KBM-7 (cell line): ENCODE data around the gene RNLS.
A peak's percentile ranks its signal among the peaks of the same experiment; 100 is the strongest.
"Not testable (repeated sequence)": the region's sequence is repeated elsewhere in the genome, so short reads cannot be mapped to it uniquely, and the experiment has no call there.

ENCODE experiments used
- DNase-seq: peaks from one replicate; pipeline ENCODE4 v3.0.0-alpha.2; 2015
- in situ Hi-C: fragments of 300-500 bp; cut with MboI; formaldehyde crosslinking; loops from 2 replicates; pipeline ENCODE4 v1.14.3; 2020; ENCODE audit warnings: low sequenced_read_pairs, low pct_unique_long_range_greater_than_20kb, mixed read lengths

The RNLS gene

GRCh38 chr10:88494537-88494936 lies 88.6 kb downstream of the RNLS start:
- in situ Hi-C loops = no loop called here

GRCh38 chr10:88493691-88494483 lies 89.2 kb downstream of the RNLS start:
- in situ Hi-C loops = no loop called here
- DNase-seq = no peak

More at GRCh38 chr10:88494537-88494936, 88.6 kb downstream of the RNLS start:
- no peak for DNase-seq

- in situ Hi-C loops = no loop called here
- peak; percentile 69 for DNase-seq
Observed at GRCh38 chr10:88491314-88491713, 91.8 kb downstream of the RNLS start.

- DNase-seq = peak; percentile 2
- in situ Hi-C loops = no loop called here
Observed at GRCh38 chr10:88490231-88490980, 92.7 kb downstream of the RNLS start.

GRCh38 chr10:88489107-88489506 lies 94.0 kb downstream of the RNLS start:
- in situ Hi-C loops = no loop called here
- no peak for DNase-seq

- in situ Hi-C loops = not testable (repeated sequence)
Observed at GRCh38 chr10:88486816-88487215, 96.3 kb downstream of the RNLS start.

GRCh38 chr10:88482220-88482619 lies 100.9 kb downstream of the RNLS start:
- DNase-seq = no peak
- in situ Hi-C loops = no loop called here

More at GRCh38 chr10:88486816-88487215, 96.3 kb downstream of the RNLS start:
- not testable (repeated sequence) for DNase-seq

- no peak for DNase-seq
- in situ Hi-C loops = no loop called here
Observed at GRCh38 chr10:88478256-88478655, 104.9 kb downstream of the RNLS start.

- in situ Hi-C loops = no loop called here
- no peak for DNase-seq
Observed at GRCh38 chr10:88477343-88478085, 105.6 kb downstream of the RNLS start.

- in situ Hi-C loops = no loop called here
- no peak for DNase-seq
Observed at GRCh38 chr10:88474884-88475844, 108.0 kb downstream of the RNLS start.

- DNase-seq = no peak
- in situ Hi-C loops = no loop called here
Observed at GRCh38 chr10:88473989-88474883, 108.9 kb downstream of the RNLS start.

- no peak for DNase-seq
- in situ Hi-C loops = no loop called here
Observed at GRCh38 chr10:88472540-88472939, 110.6 kb downstream of the RNLS start.

GRCh38 chr10:88471899-88472298 lies 111.2 kb downstream of the RNLS start:
- in situ Hi-C loops = no loop called here
- no peak for DNase-seq

GRCh38 chr10:88467835-88468485 lies 115.2 kb downstream of the RNLS start:
- no peak for DNase-seq
- in situ Hi-C loops = no loop called here

GRCh38 chr10:88466786-88467185 lies 116.3 kb downstream of the RNLS start:
- DNase-seq = no peak
- in situ Hi-C loops = no loop called here

- no peak for DNase-seq
- in situ Hi-C loops = no loop called here
Observed at GRCh38 chr10:88465765-88466164, 117.4 kb downstream of the RNLS start.

GRCh38 chr10:88463811-88464210 lies 119.3 kb downstream of the RNLS start:
- no peak for DNase-seq
- in situ Hi-C loops = no loop called here
